Measurements from ENCODE around the gene DIO3.

Gene DIO3

GRCh38 chr14:101561145-101561896 lies at the start of gene DIO3:
TSS of gene DIO3 (plus strand) at chr14:101561495.
- DNase-seq = no peak

- no peak for DNase-seq
Observed at GRCh38 chr14:101511620-101512375, 49.5 kb upstream of the DIO3 start.

GRCh38 chr14:101512376-101512695 lies 49.0 kb upstream of the DIO3 start:
- no peak for DNase-seq

- no peak for DNase-seq
Observed at GRCh38 chr14:101514136-101514535, 47.2 kb upstream of the DIO3 start.

GRCh38 chr14:101516401-101516800 lies 44.9 kb upstream of the DIO3 start:
- DNase-seq = no peak

- no peak for DNase-seq
Observed at GRCh38 chr14:101518611-101519473, 42.5 kb upstream of the DIO3 start.

- DNase-seq = no peak
Observed at GRCh38 chr14:101520621-101521472, 40.4 kb upstream of the DIO3 start.

GRCh38 chr14:101521473-101521915 lies 39.8 kb upstream of the DIO3 start:
- no peak for DNase-seq

GRCh38 chr14:101521978-101522377 lies 39.3 kb upstream of the DIO3 start:
- no peak for DNase-seq

GRCh38 chr14:101525640-101526527 lies 35.4 kb upstream of the DIO3 start:
- DNase-seq = peak; percentile 59

- DNase-seq = no peak
Observed at GRCh38 chr14:101527987-101528386, 33.3 kb upstream of the DIO3 start.

GRCh38 chr14:101529079-101529478 lies 32.2 kb upstream of the DIO3 start:
- DNase-seq = no peak

- no peak for DNase-seq
Observed at GRCh38 chr14:101534198-101534597, 27.1 kb upstream of the DIO3 start.

- no peak for DNase-seq
Observed at GRCh38 chr14:101535232-101535631, 26.1 kb upstream of the DIO3 start.

- DNase-seq = no peak
Observed at GRCh38 chr14:101535701-101536207, 25.5 kb upstream of the DIO3 start.

- DNase-seq = no peak
Observed at GRCh38 chr14:101537286-101537685, 24.0 kb upstream of the DIO3 start.

GRCh38 chr14:101538878-101539277 lies 22.4 kb upstream of the DIO3 start:
- DNase-seq = no peak

GRCh38 chr14:101539880-101540279 lies 21.4 kb upstream of the DIO3 start:
- DNase-seq = no peak

- DNase-seq = no peak
Observed at GRCh38 chr14:101540481-101541462, 20.5 kb upstream of the DIO3 start.

GRCh38 chr14:101542391-101542790 lies 18.9 kb upstream of the DIO3 start:
- DNase-seq = no peak
